Astrocyte of the cerebellum (primary cell): ENCODE measurements around the gene SLC4A1AP.

Experiments
- DNase-seq: peaks from one replicate; pipeline ENCODE4 v3.0.0-alpha.2; 2011; ENCODE audit warnings: low read depth
- H3K4me3 ChIP-seq: 2 replicates; pipeline ENCODE4 v1.5.1; 2011; ENCODE audit warnings: mild to moderate bottlenecking, low read depth, low read length, moderate library complexity
- CTCF ChIP-seq: IDR thresholded peaks from 2 replicates; pipeline ENCODE4 v1.5.1; 2012; ENCODE audit warnings: low read length, low read depth, moderate library complexity, mild to moderate bottlenecking; ENCODE audit errors: missing control alignments
- in situ Hi-C: cut with HindIII; loops from 2 replicates; pipeline ENCODE4 v1.10.0; 2017; ENCODE audit warnings: low sequenced_read_pairs

SLC4A1AP gene

DNA sequence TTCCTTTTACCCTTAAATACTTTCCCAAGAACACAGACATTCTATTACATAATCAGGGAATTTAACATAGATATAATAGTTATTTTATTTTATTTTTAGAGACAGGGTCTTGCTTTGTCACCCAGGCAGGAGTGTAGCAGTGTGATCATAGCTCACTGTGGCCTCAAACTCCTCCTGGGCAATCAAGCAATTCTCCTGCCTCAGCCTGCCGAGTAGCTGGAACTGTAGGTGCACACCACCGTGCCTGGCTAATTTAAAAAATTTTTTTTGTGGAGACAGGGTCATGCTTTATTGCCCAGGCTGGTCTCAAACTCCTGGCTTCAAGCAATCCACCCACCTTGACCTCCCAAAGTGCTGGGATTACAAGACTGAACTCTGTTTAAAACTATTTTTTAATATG lies 45.6 kb downstream of the SLC4A1AP start:
- H3K4me3 ChIP-seq, result no peak overlapping the region
- in situ Hi-C loops, result no loop called here
- TF ChIP-seq CTCF, result no peak
- no peak for DNase-seq

GRCh38 chr2:27709960-27710575 lies 46.4 kb downstream of the SLC4A1AP start:
- DNase-seq, result no peak
- TF ChIP-seq CTCF, result no peak
- in situ Hi-C loops, result no loop called here
- no peak overlapping the region for H3K4me3 ChIP-seq

- TF ChIP-seq CTCF, result no peak
- peak; percentile 3 for DNase-seq
- in situ Hi-C loops, result no loop called here
- no peak overlapping the region for H3K4me3 ChIP-seq
Measured at GRCh38 chr2:27710640-27711430, 47.1 kb downstream of the SLC4A1AP start.

- in situ Hi-C loops, result no loop called here
- no peak for TF ChIP-seq CTCF
Measured at GRCh38 chr2:27711804-27712203, 48.1 kb downstream of the SLC4A1AP start.

GRCh38 chr2:27712522-27712921 lies 48.8 kb downstream of the SLC4A1AP start:
- H3K4me3 ChIP-seq, result no peak overlapping the region
- DNase-seq, result no peak
- TF ChIP-seq CTCF, result no peak
- in situ Hi-C loops, result no loop called here

More at GRCh38 chr2:27711804-27712203, 48.1 kb downstream of the SLC4A1AP start:
- H3K4me3 ChIP-seq, result no peak overlapping the region
- DNase-seq, result no peak

GRCh38 chr2:27713201-27713600 lies 49.5 kb downstream of the SLC4A1AP start:
- in situ Hi-C loops, result no loop called here
- DNase-seq, result no peak
- no peak overlapping the region for H3K4me3 ChIP-seq
- TF ChIP-seq CTCF, result no peak
